ENCODE data around the gene OLIG3. TPM values are rescaled to one million over a fixed set of nuclear protein-coding genes. Genes with fewer than 3 reads are reported as not detected.

OLIG3 gene
- total RNA-seq, 4 donors from 2014 or later: not detected

GRCh38 chr6:137498481-137499190 is 4.4 kb upstream of the OLIG3 start:
- DNase-seq (ENCODE audit: low spot score in 2 of 2): no peak
- H3K4me3 ChIP-seq: no peak overlapping the region
- peaks cover 4 to 96% of the 10 kb centered on the region in 2 donors for H3K27me3 ChIP-seq
- H3K4me1 ChIP-seq: peaks cover 0 to 46% (median 32%) of the 10 kb centered on the region in 4 donors
- no peak overlapping the region for H3K27ac ChIP-seq
- no peaks in the 10 kb centered on the region for H3K36me3 ChIP-seq
- 22% methylated on average over 11 of the region's 11 CpGs for WGBS, 2 donors
- no peaks in the 10 kb centered on the region for H3K9me3 ChIP-seq
- TF ChIP-seq POLR2A (IDR thresholded peaks at IDR 0.05): no peak
- no peak for TF ChIP-seq EP300 (IDR thresholded peaks at IDR 0.05)
- TF ChIP-seq, protein P1, sequence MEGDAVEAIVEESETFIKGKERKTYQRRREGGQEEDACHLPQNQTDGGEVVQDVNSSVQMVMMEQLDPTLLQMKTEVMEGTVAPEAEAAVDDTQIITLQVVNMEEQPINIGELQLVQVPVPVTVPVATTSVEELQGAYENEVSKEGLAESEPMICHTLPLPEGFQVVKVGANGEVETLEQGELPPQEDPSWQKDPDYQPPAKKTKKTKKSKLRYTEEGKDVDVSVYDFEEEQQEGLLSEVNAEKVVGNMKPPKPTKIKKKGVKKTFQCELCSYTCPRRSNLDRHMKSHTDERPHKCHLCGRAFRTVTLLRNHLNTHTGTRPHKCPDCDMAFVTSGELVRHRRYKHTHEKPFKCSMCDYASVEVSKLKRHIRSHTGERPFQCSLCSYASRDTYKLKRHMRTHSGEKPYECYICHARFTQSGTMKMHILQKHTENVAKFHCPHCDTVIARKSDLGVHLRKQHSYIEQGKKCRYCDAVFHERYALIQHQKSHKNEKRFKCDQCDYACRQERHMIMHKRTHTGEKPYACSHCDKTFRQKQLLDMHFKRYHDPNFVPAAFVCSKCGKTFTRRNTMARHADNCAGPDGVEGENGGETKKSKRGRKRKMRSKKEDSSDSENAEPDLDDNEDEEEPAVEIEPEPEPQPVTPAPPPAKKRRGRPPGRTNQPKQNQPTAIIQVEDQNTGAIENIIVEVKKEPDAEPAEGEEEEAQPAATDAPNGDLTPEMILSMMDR (IDR thresholded peaks at IDR 0.05): no peak

- Histone ChIP-seq H3K9me3 (no peaks in the 10 kb centered on the region), H3K36me3 (no peaks in the 10 kb centered on the region), H3K4me1 (peaks cover 0 to 53% (median 38%) of the 10 kb centered on the region in 4 donors), H3K4me3 (peak overlapping the region in 2 of 4 donors; percentile 9 to 33), H3K27me3 (peaks cover 4 to 96% of the 10 kb centered on the region in 2 donors), H3K27ac (no peak overlapping the region)
- 2 to 5% methylated on average over 21 to 35 of the region's 60 CpGs for WGBS, 2 donors
- DNase-seq (ENCODE audit: low spot score in 2 of 2): no peak
- TF ChIP-seq EP300 (IDR thresholded peaks at IDR 0.05): no peak
- TF ChIP-seq, protein P1 (IDR thresholded peaks at IDR 0.05): no peak
- TF ChIP-seq POLR2A (IDR thresholded peaks at IDR 0.05): no peak
These were observed 3.7 kb upstream of the OLIG3 start for GRCh38 chr6:137497721-137498463.

- H3K4me1 ChIP-seq: peaks cover 0 to 56% (median 38%) of the 10 kb centered on the region in 4 donors
- WGBS, 2 donors: 7 to 8% methylated on average over 32 to 45 of the region's 47 CpGs
These were observed 2.9 kb upstream of the OLIG3 start for GRCh38 chr6:137496909-137497720.

DNA sequence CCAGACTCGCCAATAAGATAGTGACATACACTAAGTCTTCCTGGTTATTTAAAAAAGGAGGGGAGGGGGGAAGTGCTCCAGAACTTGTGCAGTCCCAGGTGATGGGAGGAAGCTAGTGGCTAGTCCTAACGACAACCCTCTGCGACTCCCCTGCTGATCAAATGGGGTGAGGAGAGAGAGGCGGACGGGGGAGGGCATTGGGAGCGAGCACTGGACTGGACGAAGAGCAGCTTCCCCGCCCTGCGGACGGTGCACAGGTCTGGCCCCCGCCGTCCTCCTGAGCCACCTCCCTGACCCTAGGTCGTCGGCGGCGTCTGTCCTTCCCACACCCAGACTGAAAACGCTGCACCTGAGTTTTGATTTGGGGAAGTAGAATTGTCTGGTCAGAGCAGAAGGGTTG is 2.2 kb upstream of the OLIG3 start:
- Histone ChIP-seq H3K27ac (no peak overlapping the region), H3K4me3 (no peak overlapping the region), H3K36me3 (no peaks in the 10 kb centered on the region), H3K9me3 (no peaks in the 10 kb centered on the region), H3K4me1 (peaks cover 0 to 56% (median 38%) of the 10 kb centered on the region in 4 donors), H3K27me3 (peaks cover 4 to 100% of the 10 kb centered on the region in 2 donors)
- no peak for TF ChIP-seq POLR2A (IDR thresholded peaks at IDR 0.05)
- TF ChIP-seq EP300 (IDR thresholded peaks at IDR 0.05): no peak
- TF ChIP-seq, protein P1 (IDR thresholded peaks at IDR 0.05): no peak
- DNase-seq (ENCODE audit: low spot score in 2 of 2): no peak
- 6 to 10% methylated on average over 16 to 17 of the region's 17 CpGs for WGBS, 2 donors

More at GRCh38 chr6:137496909-137497720, 2.9 kb upstream of the OLIG3 start:
- Histone ChIP-seq H3K27me3 (peaks cover 4 to 97% of the 10 kb centered on the region in 2 donors), H3K9me3 (no peaks in the 10 kb centered on the region), H3K36me3 (no peaks in the 10 kb centered on the region), H3K27ac (no peak overlapping the region), H3K4me3 (peak overlapping the region in 2 of 4 donors; percentile 9 to 33)
- no peak for TF ChIP-seq EP300 (IDR thresholded peaks at IDR 0.05)
- TF ChIP-seq, protein P1 (IDR thresholded peaks at IDR 0.05): no peak
- no peak for TF ChIP-seq POLR2A (IDR thresholded peaks at IDR 0.05)
- DNase-seq (ENCODE audit: low spot score in 2 of 2): no peak

All from tibial nerve (tissue), 4 donors.